Measurements from ENCODE around the gene GSK3A.

GSK3A gene

GRCh38 chr19:42247640-42248199 lies 5.3 kb upstream of the GSK3A start:
- DNase-seq: no peak

DNA sequence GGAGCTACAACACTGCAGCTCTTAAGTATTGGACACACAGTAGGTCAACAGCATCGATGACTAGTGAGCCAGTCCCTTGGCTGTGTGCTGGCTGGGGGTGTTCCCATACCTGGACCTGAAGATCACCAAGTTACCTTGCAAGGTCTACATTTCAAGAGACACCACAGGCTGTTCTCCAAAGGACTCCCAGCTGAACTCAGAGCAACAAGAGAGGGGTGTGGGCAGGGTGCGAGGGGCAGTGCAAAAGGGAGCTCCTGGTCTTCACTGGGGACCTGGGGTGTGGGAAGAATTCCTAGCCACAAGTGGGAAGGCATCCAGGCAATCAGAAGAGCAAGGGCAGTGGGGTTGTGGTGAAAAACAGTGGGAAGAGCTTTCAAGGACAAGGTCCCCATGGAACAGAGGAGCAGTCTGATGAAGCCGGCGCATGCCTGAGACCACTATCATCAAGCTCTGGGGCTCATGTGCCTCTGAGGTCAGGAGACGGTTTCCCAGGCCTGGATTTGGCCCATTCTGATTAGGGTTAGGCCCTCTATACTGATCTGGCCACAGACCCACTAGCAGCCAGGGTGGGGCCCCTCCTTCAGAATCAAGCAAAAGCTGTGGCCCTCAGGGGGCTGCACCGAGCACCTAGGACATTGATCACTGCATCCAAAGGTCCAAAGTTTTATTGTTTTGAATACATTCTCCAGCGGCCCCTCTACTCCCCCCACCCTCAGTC lies 4.7 kb upstream of the GSK3A start:
- no peak for DNase-seq

GRCh38 chr19:42246143-42246921 lies 3.9 kb upstream of the GSK3A start:
- DNase-seq: no peak

GRCh38 chr19:42245231-42245630 lies 2.8 kb upstream of the GSK3A start:
- no peak for DNase-seq

GRCh38 chr19:42244347-42245220 lies 2.2 kb upstream of the GSK3A start:
- peak; percentile 51 for DNase-seq

- DNase-seq: no peak
Observed at GRCh38 chr19:42242069-42242511, 312 bp downstream of the GSK3A start.

GRCh38 chr19:42241279-42241678 lies 1.1 kb downstream of the GSK3A start:
- DNase-seq: no peak

GRCh38 chr19:42239544-42240220 lies 2.7 kb downstream of the GSK3A start:
- no peak for DNase-seq

DNA sequence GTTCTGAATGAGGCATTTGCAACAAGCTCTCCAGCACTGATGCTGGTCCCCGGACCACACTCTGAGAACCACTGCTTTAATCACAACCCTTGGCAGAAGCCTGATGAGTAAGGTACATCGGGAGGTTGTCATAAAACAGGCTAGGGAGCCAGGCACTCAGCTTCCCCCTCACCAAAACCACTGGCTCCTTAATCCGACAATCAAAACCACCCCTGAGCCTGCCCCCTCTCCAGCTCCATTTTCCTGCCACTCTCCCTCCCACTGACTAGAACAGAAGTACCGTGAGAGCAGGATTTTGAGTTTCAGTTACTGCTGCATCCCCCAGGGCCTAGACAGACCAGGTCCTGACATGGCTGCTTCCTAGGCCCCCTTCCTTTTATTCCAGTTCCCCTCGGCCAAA lies 7.2 kb downstream of the GSK3A start:
- DNase-seq: no peak

DNA sequence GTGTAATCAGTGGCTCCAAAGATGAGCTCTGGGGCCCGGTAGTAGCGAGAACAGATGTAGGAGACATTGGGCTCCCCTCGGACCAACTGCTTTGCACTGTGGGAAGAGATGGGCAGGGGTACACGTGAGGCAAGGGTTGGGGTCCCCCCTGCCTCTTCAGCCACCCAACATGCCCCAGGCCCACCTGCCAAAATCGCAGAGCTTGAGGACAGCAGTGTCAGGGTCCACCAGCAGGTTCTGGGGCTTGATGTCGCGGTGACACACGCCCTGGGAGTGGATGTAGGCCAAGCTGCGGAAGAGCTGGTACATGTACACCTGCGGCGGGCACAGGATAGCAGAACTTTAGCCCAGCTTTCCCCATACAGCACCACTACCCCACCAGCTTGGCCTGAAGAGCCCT lies 8.0 kb downstream of the GSK3A start:
- no peak for DNase-seq

DNA sequence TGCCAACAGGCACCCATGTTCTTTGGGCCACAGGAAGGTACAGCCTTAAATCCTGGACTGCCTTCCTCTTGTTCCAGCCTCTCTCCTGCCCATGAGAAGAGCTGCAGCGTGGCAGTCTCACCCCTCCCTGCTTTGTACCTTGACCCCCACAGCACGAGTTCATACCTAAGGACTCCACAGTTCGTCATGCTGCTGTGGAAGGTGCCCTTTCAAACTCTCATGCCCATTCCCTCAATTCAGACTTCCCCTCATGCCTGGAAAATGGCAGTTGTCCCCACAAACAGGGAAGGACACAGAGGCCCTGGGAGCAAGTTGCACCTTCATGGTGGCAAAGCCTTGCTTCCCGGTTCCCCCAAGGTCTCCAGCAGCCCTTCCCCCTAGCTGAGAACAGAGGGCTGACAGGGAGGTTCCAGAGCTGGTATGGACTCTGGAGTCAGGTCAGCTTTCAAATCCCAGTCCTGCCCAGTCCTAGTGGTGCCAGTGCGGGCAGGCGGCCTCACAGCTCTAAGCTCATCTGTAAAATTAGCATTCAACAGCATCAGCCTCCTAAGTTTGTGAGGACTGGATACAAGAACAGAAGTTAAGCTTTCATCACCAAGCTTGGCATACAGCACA lies 8.6 kb downstream of the GSK3A start:
- no peak for DNase-seq

- DNase-seq: no peak
Observed at GRCh38 chr19:42233106-42233505, 9.3 kb downstream of the GSK3A start.

DNA sequence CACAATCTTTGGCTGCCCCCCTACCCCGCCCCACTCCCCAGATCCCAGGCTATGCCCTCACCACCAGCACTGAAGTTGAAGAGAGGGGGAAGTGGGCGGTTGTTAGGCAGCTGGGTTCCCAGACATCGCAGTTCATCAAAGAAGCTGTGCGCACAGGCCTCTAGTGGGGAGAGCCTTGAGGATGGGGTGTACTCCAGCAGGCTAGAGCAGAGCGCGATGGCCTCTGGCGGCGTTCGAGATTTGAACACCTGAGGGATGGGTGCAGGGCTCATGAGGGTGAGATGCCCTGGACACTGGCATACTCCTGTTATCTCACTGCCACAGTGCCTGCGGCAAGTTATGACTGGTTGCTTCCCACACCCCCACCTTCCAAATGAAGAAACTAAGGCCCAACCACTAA lies 10.0 kb downstream of the GSK3A start:
- DNase-seq: no peak

GRCh38 chr19:42230571-42230970 lies 11.8 kb downstream of the GSK3A start:
- DNase-seq: no peak

DNA sequence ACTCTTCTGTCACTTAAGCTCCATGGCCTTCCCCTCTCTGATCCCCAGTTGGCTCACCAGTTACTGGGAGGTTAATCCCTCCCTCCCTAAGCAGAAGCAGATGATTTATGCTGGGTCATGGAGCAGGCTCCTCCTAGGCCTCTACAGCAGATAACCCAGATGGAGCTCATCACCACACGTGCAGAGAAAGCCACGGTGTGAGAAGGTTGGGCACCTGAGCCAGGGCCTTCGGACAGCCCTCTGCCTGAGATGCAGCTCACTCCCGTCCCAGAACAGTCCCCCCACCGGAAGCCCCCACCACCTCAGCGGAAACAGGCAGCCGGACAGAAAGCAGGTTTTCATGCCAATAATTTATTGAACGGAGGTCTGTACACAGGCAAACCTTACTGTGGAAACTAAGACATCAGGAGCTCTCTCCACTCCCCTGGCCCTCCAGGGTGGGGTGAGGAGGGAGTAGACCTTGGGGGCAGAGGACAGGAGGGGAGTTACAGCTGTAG lies 12.5 kb downstream of the GSK3A start:
- DNase-seq: no peak

- DNase-seq: no peak
Observed at GRCh38 chr19:42229301-42229854, 13.0 kb downstream of the GSK3A start.

DNA sequence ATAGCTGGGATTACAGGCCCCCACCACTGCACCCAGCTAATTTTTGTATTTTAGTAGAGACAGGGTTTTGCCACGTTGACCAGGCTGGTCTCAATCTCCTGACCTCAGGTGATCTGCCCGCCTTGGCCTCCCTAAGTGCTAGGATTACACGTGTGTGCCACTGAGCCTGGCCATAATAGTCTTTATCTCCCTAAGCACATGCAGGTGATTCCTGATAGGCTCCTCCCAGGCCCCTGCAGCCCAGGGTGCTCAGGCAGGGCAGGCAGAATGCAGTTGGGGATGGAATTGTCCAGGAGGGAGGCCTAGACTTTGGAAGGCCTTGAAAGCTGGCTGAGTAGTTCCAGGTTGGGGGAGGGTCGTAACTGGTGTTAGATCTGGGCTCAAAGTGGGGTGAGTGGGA lies 13.8 kb downstream of the GSK3A start:
- no peak for DNase-seq

GRCh38 chr19:42226886-42227285 lies 15.5 kb downstream of the GSK3A start:
- DNase-seq: no peak

- DNase-seq: no peak
Observed at GRCh38 chr19:42225718-42226292, 16.6 kb downstream of the GSK3A start.

DNA sequence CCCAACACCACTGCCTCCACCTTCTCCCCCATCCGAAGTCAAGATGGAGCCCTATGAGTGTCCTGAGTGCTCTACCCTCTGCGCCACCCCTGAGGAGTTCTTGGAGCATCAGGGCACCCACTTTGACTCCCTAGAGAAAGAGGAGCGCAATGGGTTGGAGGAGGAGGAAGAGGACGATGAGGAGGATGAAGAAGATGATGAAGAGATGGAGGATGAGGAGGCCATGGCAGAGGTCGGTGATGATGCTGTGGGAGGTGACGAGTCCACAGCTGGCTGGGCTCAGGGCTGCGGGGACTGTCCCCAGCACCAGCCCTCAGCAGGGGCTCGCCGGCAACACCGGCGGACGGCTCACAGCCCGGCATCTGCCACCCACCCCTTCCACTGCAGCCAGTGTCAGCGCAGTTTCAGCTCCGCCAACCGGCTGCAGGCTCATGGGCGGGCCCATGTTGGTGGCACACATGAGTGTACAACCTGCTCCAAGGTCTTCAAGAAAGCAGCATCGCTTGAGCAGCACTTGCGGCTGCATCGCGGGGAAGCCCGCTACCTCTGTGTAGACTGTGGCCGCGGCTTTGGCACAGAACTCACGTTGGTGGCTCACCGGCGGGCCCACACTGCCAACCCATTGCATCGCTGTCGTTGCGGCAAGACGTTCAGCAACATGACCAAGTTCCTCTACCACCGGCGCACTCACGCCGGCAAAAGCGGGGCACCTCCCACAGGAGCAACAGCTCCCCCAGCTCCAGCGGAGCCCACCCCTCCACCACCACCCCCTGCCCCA lies 17.3 kb downstream of the GSK3A start:
- DNase-seq: no peak

Data from NCI-H1417 treated with DMSO at 0.1 percent for 48 hours (cell line).